Nephron (organoid): Measurements from ENCODE around the gene FAM210A.

Experiments
- H3K27ac Mint-ChIP-seq, 3 experiments: 2 replicates each; pipeline ENCODE4 v1.8.0; 2020; ENCODE audit warnings: mixed read lengths in 3 of 3, mild to moderate bottlenecking in 2 of 3, moderate library complexity in 1 of 3
- H3K27me3 Mint-ChIP-seq: 2 replicates; pipeline ENCODE4 v1.8.0; 2021; ENCODE audit warnings: low read depth, mild to moderate bottlenecking, moderate library complexity, mixed read lengths
- H3K36me3 Mint-ChIP-seq: 2 replicates; pipeline ENCODE4 v1.8.0; 2020; ENCODE audit warnings: low read depth, mixed read lengths
- H3K4me1 Mint-ChIP-seq: 2 replicates; pipeline ENCODE4 v1.8.0; 2020; ENCODE audit warnings: mixed read lengths
- H3K4me3 Mint-ChIP-seq, 3 experiments: 2 replicates each; pipeline ENCODE4 v1.8.0; 2020; ENCODE audit warnings: mild to moderate bottlenecking in 3 of 3, mixed read lengths in 3 of 3, moderate library complexity in 2 of 3
- H3K9me3 Mint-ChIP-seq: 2 replicates; pipeline ENCODE4 v1.8.0; 2020; ENCODE audit warnings: mixed read lengths
- CTCF ChIP-seq, 3 experiments: fragments of 200-600 bp; sonication (generic); IDR thresholded peaks; one replicate each; pipeline ENCODE4 v1.5.0; 2021; ENCODE audit warnings: antibody characterized with exemption in 3 of 3; ENCODE audit not compliant: unreplicated experiment in 3 of 3

The FAM210A gene

DNA sequence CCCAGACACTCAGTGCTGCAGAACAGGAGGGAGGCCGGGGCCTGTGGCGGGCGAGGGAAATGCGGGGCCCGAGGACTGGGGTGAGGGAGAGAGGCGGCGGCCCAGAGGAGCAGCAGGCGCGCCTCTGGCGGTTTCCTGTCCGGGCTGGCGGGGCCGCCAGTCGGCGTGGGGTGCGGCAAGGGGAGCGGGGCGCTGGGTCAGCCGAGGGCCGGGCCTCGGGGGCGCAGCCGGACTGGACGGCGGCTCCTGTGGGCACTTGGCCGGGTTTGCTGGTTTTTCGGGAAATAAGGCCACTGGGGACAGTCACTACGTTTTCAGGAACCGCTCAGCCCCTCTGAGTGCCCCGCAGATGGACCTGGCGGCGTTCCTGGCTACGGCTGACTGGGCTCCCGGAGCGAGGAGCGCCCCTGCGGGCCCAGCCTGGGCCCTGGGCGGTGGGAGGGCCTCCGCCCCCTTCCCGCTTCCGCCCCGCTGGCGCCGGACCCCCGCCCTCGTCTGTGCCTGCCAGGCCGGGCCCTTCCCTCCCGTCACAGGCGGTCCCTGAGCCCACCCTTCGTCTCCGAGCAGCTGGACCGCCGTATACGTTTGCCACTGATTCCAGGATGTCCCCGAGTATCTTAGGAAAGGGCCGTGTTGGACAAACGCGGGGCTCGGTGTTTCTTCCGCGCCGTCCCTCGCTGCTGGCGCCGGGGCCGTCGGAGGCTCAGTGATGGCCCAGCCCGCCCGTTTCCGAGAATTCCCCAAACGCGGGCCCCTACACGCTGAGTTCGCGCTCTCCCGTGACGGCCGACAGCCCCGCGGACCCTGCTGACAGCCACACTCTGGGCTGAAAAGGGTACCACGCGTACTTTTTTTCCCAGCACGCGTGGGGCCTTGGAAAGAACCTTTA is 84.6 kb downstream of the FAM210A start:
- Mint-ChIP-seq H3K36me3 (peaks cover 5% of the 10 kb centered on the region), H3K27me3 (peaks cover 3% of the 10 kb centered on the region)

DNA sequence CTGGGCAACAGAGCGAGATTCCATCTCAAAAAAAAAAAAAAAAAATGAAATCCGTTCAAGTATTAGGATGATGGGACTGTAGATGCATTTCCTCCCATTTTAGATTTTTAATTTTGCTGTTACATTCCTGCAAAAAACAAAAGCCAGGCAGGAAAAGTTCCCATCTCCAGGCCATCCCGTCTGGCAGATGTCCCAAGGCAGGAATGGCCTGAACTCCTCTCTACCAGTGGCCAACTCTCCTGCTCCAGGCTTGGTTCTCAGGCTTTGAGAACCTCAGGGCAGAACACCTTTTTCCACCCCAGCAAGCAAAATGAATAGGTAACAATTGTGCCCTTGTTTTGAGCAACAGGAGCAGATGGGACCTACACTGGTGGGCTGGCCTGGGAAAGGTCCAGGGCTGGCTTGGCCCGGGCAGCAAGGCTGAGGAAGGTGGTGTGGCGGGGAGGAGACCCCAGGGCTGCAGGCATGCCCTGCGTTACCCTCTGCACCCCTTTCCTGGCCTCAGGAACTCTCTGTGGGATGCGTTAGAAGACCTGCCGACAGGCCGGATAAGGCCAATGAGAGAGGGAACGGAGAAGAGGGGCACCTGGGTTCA is 86.0 kb downstream of the FAM210A start:
- no peak overlapping the region for H3K27ac Mint-ChIP-seq
- TF ChIP-seq CTCF (IDR thresholded peaks at IDR 0.05; ENCODE audit: unreplicated experiment in 3 of 3) = no peak
- H3K4me1 Mint-ChIP-seq = no peaks in the 10 kb centered on the region
- H3K4me3 Mint-ChIP-seq = no peak overlapping the region
- peaks cover 5% of the 10 kb centered on the region for H3K36me3 Mint-ChIP-seq
- H3K9me3 Mint-ChIP-seq = peaks cover 3% of the 10 kb centered on the region
- H3K27me3 Mint-ChIP-seq = peaks cover 3% of the 10 kb centered on the region

More for the DNA sequence above, 84.6 kb downstream of the FAM210A start:
- Mint-ChIP-seq H3K4me1 (no peaks in the 10 kb centered on the region), H3K27ac (no peak overlapping the region), H3K4me3 (no peak overlapping the region), H3K9me3 (peaks cover 3% of the 10 kb centered on the region)
- TF ChIP-seq CTCF (IDR thresholded peaks at IDR 0.05; ENCODE audit: unreplicated experiment in 3 of 3) = no peak

GRCh38 chr18:13638719-13639595 is 87.4 kb downstream of the FAM210A start:
- no peaks in the 10 kb centered on the region for H3K4me1 Mint-ChIP-seq
- peaks cover 3% of the 10 kb centered on the region for H3K27me3 Mint-ChIP-seq
- H3K9me3 Mint-ChIP-seq = peaks cover 3% of the 10 kb centered on the region
- H3K27ac Mint-ChIP-seq = no peak overlapping the region
- no peak overlapping the region for H3K4me3 Mint-ChIP-seq
- TF ChIP-seq CTCF (IDR thresholded peaks at IDR 0.05; ENCODE audit: unreplicated experiment in 3 of 3) = no peak
- peaks cover 5% of the 10 kb centered on the region for H3K36me3 Mint-ChIP-seq

DNA sequence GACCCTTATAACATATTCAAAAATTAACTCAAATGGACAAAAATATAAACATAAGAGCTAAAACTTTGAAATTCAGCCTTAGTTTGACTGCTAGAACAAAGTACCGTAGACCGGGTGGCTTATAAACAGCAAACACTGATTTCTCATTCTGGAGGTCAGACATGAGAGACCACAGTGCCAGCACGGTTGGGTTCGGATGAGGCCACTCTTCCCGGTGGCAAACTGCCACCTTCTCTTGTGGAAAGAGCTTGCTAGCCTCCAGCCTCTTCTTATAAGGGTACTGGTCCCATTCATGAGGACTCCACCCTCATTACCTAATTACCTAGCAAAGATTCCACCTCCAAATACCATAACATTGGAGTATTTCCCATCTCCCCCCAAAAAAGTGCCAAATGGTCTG is 91.3 kb downstream of the FAM210A start:
- H3K4me3 Mint-ChIP-seq = no peak overlapping the region
- no peak for TF ChIP-seq CTCF (IDR thresholded peaks at IDR 0.05; ENCODE audit: unreplicated experiment in 3 of 3)
- no peak overlapping the region for H3K27ac Mint-ChIP-seq
- H3K27me3 Mint-ChIP-seq = peaks cover 3% of the 10 kb centered on the region
- no peaks in the 10 kb centered on the region for H3K36me3 Mint-ChIP-seq
- H3K9me3 Mint-ChIP-seq = no peaks in the 10 kb centered on the region
- peaks cover 3% of the 10 kb centered on the region for H3K4me1 Mint-ChIP-seq

DNA sequence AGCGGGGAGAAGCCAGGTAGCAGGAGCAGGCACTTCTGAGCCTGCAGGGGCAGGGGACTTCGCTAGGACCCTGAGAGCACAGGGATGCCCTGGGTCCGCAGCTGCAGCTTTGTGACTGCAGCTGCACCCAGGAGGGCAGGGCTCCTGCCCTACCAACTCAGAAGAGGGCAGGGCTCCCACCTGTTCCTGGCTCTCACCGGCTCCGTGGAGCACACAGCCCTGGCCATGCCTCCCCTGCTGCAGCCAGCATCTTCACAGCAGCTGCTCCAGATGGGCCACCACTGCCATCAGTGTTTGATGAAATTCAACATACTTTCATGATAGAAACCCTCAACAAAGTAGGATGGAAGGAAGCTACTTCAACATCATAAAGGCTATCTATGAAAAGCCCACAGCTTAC is 92.7 kb downstream of the FAM210A start:
- H3K36me3 Mint-ChIP-seq = no peaks in the 10 kb centered on the region
- no peak for TF ChIP-seq CTCF (IDR thresholded peaks at IDR 0.05; ENCODE audit: unreplicated experiment in 3 of 3)
- H3K27ac Mint-ChIP-seq = no peak overlapping the region
- H3K4me1 Mint-ChIP-seq = peaks cover 7% of the 10 kb centered on the region
- no peaks in the 10 kb centered on the region for H3K9me3 Mint-ChIP-seq
- H3K27me3 Mint-ChIP-seq = peaks cover 4% of the 10 kb centered on the region
- no peak overlapping the region for H3K4me3 Mint-ChIP-seq
